ENCODE data around the gene LGALS7B.

- TF ChIP-seq CTCF (IDR thresholded peaks at IDR 0.05) = no peak
- TF ChIP-seq POLR2AphosphoS5 (IDR thresholded peaks at IDR 0.05) = no peak
These were observed 4.7 kb downstream of the LGALS7B start for GRCh38 chr19:38793671-38794070.
